Adrenal gland (tissue), 12 donors: ENCODE measurements around the gene KIF16B. TPM values are rescaled to one million over a fixed set of nuclear protein-coding genes. Genes with fewer than 3 reads are reported as not detected.

Experiments used
- DNase-seq, 7 donors: peaks; one replicate each; pipeline ENCODE4 v3.0.0-alpha.2; 2019 to 2020
- H3K27ac ChIP-seq, 5 donors: fragments of 200-600 bp; sonication (generic) in 4 of 5; 1 replicate in 3 of 5; 2 replicates in 2 of 5; pipeline versions ENCODE4 v1.5.1 to v1.8.0; 2016 to 2020; ENCODE audit warnings: mild to moderate bottlenecking in 1 of 5
- H3K27me3 ChIP-seq: fragments of 200-600 bp; 2 replicates; pipeline ENCODE4 v1.8.0; 2021
- H3K36me3 ChIP-seq, 2 donors: fragments of 200-600 bp; replicated peaks in 1 of 2; 1 replicate in 1 of 2; 2 replicates in 1 of 2; pipeline versions ENCODE4 v1.5.1 to v1.8.0; 2018 to 2022
- H3K4me1 ChIP-seq, 2 donors: fragments of 200-600 bp; replicated peaks in 1 of 2; 1 replicate in 1 of 2; 2 replicates in 1 of 2; pipeline versions ENCODE4 v1.5.1 to v1.8.0; 2018 to 2021
- H3K4me3 ChIP-seq, 4 donors: fragments of 200-600 bp; sonication (generic) in 3 of 4; one replicate each; pipeline ENCODE4 v1.5.1; 2016 to 2018
- H3K9me3 ChIP-seq, 3 donors: fragments of 200-600 bp; sonication (generic) in 1 of 3; replicated peaks in 1 of 3; 1 replicate in 2 of 3; 2 replicates in 1 of 3; pipeline versions ENCODE4 v1.5.1 to v1.8.0; 2016 to 2021
- POLR2A ChIP-seq, 2 donors: fragments of 450-650 bp; IDR thresholded peaks; one replicate each; pipeline ENCODE4 v1.6.1; 2017; ENCODE audit warnings: antibody characterized with exemption in 2 of 2, mild to moderate bottlenecking in 2 of 2, moderate library complexity in 1 of 2
- WGBS, 4 donors: extraction: QIAGEN DNeasy Blood & Tissue Kit in 2 of 4; methylation state at CpG; one replicate each; pipeline versions ENCODE4 v1.1.5 to v1.1.7; 2013 to 2017; 5-methylcytosine and 5-hydroxymethylcytosine counted together
- intact Hi-C, 2 donors: fragments of 100-400 bp; cut with DNase I; formaldehyde crosslinking; loops; one replicate each; pipeline versions ENCODE4 v1.14.1 to v1.15.0; 2022 to 2023
- polyA plus RNA-seq, 3 donors: library from polyadenylated mRNA; stranded (reverse); fragments of 200-250 nt in 2 of 3; fragments of 350-450 nt in 1 of 3; fragmentation: Illumina TruSeq in 1 of 3; extraction: RNeasy Lipid Tissue Mini Kit (QIAGEN cat#74804) in 1 of 3; gene quantifications; one replicate each; pipeline ENCODE4 v1.2.3, GENCODE V29; 2013 to 2014
- total RNA-seq, 9 donors: library from RNA; depleted of rRNA in 4 of 9; stranded (reverse); fragments of >200 nt in 4 of 9; fragments of 120-200 nt in 1 of 9; fragmentation: NEBNext Ultra II Directional in 1 of 9; extraction: Animal tissue kit (Norgen Biotek cat#: 25700) in 1 of 9; gene quantifications; one replicate each; pipeline versions ENCODE4 v1.1.0 to v1.2.4, GENCODE V29; 2013 to 2023
- TF ChIP-seq, protein P1 (sequence below), 6 experiments: fragments of 450-650 bp in 4 of 6; fragments of 200-600 bp in 2 of 6; sonication (generic) in 1 of 6; IDR thresholded peaks; 1 replicate in 5 of 6; 2 replicates in 1 of 6; pipeline versions ENCODE4 v1.5.1 to v1.8.0; 2016 to 2021; ENCODE audit warnings: antibody characterized with exemption in 6 of 6, mild to moderate bottlenecking in 2 of 6, moderate library complexity in 1 of 6
- donor health status: healthy with polysubstance abuse.
- donor health status: Bipolar disorder and iron deficiency.
- donor health status: DM: yes; HTN: yes; CAD: no.
- donor health status: DM: no; HTN: no; CAD: no.
- donor health status: DM: no; HTN: no; CAD: no.
- donor health status: DM: yes; HTN: yes; CAD: no.

The KIF16B gene
- total and polyA plus RNA-seq, 12 donors: 8.6 to 113 (median 36.1) TPM

- Histone ChIP-seq H3K27me3 (no peaks in the 10 kb centered on the region), H3K4me1 (no peaks in the 10 kb centered on the region), H3K9me3 (no peaks in the 10 kb centered on the region), H3K27ac (no peak overlapping the region), H3K36me3 (no peaks in the 10 kb centered on the region), H3K4me3 (no peak overlapping the region)
- WGBS, 4 donors: 73 to 87% (median 79%) methylated on average over 10 of the region's 10 CpGs
- DNase-seq: peak in 6 of 7 donors; percentile 26 to 71 (median 36)
- TF ChIP-seq, protein P1, sequence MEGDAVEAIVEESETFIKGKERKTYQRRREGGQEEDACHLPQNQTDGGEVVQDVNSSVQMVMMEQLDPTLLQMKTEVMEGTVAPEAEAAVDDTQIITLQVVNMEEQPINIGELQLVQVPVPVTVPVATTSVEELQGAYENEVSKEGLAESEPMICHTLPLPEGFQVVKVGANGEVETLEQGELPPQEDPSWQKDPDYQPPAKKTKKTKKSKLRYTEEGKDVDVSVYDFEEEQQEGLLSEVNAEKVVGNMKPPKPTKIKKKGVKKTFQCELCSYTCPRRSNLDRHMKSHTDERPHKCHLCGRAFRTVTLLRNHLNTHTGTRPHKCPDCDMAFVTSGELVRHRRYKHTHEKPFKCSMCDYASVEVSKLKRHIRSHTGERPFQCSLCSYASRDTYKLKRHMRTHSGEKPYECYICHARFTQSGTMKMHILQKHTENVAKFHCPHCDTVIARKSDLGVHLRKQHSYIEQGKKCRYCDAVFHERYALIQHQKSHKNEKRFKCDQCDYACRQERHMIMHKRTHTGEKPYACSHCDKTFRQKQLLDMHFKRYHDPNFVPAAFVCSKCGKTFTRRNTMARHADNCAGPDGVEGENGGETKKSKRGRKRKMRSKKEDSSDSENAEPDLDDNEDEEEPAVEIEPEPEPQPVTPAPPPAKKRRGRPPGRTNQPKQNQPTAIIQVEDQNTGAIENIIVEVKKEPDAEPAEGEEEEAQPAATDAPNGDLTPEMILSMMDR (IDR thresholded peaks at IDR 0.05): peak; percentile 11 to 58 (median 43)
- no peak for TF ChIP-seq POLR2A (IDR thresholded peaks at IDR 0.05)
- intact Hi-C loops: no loop called here
These were observed 139.1 kb downstream of the KIF16B start for GRCh38 chr20:16434062-16434664.

DNA sequence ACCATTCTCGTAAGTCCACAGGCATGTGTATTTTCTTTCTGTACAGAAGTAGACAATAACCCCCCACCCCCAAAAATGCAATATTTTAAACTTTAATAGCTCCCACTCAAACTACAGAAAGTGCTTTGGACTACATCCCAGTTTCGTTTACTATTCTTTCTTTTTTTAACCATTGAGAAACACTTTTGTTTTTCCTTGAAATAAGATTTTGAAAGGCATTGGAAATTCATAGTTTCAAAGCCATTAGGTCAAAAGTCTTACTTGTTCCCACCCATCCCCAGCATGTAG lies 140.0 kb downstream of the KIF16B start:
- WGBS, 4 donors: 54 to 64% (median 58%) methylated on average over 2 of the region's 2 CpGs
- no peak overlapping the region for H3K4me3 ChIP-seq
- H3K9me3 ChIP-seq: no peaks in the 10 kb centered on the region
- intact Hi-C loops: no loop called here
- TF ChIP-seq, protein P1 (IDR thresholded peaks at IDR 0.05): no peak
- TF ChIP-seq POLR2A (IDR thresholded peaks at IDR 0.05): no peak
- H3K36me3 ChIP-seq: no peaks in the 10 kb centered on the region
- H3K27me3 ChIP-seq: no peaks in the 10 kb centered on the region
- H3K4me1 ChIP-seq: no peaks in the 10 kb centered on the region
- H3K27ac ChIP-seq: no peak overlapping the region
- DNase-seq: no peak

GRCh38 chr20:16432466-16433292 lies 140.6 kb downstream of the KIF16B start:
- Histone ChIP-seq H3K27ac (no peak overlapping the region), H3K27me3 (no peaks in the 10 kb centered on the region), H3K4me1 (no peaks in the 10 kb centered on the region), H3K36me3 (no peaks in the 10 kb centered on the region), H3K4me3 (no peak overlapping the region), H3K9me3 (no peaks in the 10 kb centered on the region)
- WGBS, 4 donors: 88 to 91% (median 90%) methylated on average over 8 of the region's 8 CpGs
- DNase-seq: no peak
- intact Hi-C loops: no loop called here
- TF ChIP-seq, protein P1 (IDR thresholded peaks at IDR 0.05): no peak
- no peak for TF ChIP-seq POLR2A (IDR thresholded peaks at IDR 0.05)

DNA sequence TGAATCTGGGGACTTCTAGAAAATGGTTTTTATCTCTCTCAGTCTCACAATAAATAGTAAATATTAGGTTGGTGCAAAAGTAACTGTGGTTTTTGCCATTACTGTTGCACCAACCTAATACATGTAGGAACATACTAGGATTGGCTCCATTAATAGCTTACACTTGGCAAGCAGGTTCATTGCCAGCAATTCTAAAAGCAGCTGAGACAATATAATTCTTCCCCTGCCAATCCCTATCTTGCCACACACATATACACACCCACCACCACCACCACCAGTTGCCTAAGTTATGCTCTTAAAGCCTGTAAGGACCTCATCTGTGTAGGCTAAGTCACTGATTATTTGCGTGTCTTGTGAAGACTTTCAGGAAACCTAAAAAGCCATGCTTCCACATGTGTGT lies 145.1 kb downstream of the KIF16B start:
- Histone ChIP-seq H3K4me1 (no peaks in the 10 kb centered on the region), H3K36me3 (no peaks in the 10 kb centered on the region), H3K27ac (no peak overlapping the region), H3K4me3 (no peak overlapping the region), H3K9me3 (no peaks in the 10 kb centered on the region), H3K27me3 (no peaks in the 10 kb centered on the region)
- intact Hi-C loops: no loop called here
- TF ChIP-seq POLR2A (IDR thresholded peaks at IDR 0.05): no peak
- TF ChIP-seq, protein P1 (IDR thresholded peaks at IDR 0.05): no peak
- 90 to 100% (median 99%) methylated on average over 1 of the region's 1 CpG for whole genome bisulfite sequencing, 4 donors
- DNase-seq: no peak
